Mucosa of rectum (tissue), 2 donors: ENCODE measurements around the gene TMPRSS12.
"Not testable (repeated sequence)": the region's sequence is repeated elsewhere in the genome, so short reads cannot be mapped to it uniquely, and the experiment has no call there.

Experiments used
- H3K27ac ChIP-seq, 2 donors: one replicate each; pipeline ENCODE4 v1.7.0; 2013; ENCODE audit warnings: inconsistent platforms in 2 of 2, low read depth in 2 of 2, low read length in 2 of 2
- H3K27me3 ChIP-seq, 2 donors: one replicate each; pipeline ENCODE4 v1.7.0; 2013; ENCODE audit warnings: low read length in 2 of 2; ENCODE audit not compliant: control insufficient read depth in 2 of 2, insufficient read depth in 2 of 2
- H3K36me3 ChIP-seq, 2 donors: one replicate each; pipeline ENCODE4 v1.7.0; 2013; ENCODE audit warnings: low read length in 2 of 2; ENCODE audit not compliant: control insufficient read depth in 2 of 2, insufficient read depth in 2 of 2
- H3K4me1 ChIP-seq, 2 donors: one replicate each; pipeline ENCODE4 v1.7.0; 2013; ENCODE audit warnings: low read length in 2 of 2, mild to moderate bottlenecking in 1 of 2; ENCODE audit not compliant: control insufficient read depth in 2 of 2, insufficient read depth in 2 of 2
- H3K4me3 ChIP-seq, 2 donors: one replicate each; pipeline ENCODE4 v1.7.0; 2013; ENCODE audit warnings: low read length in 2 of 2
- H3K9ac ChIP-seq, 2 donors: one replicate each; pipeline ENCODE4 v1.7.0; 2013; ENCODE audit warnings: low read length in 2 of 2, low read depth in 1 of 2, mild to moderate bottlenecking in 1 of 2
- H3K9me3 ChIP-seq, 2 donors: one replicate each; pipeline ENCODE4 v1.7.0; 2013; ENCODE audit warnings: low read length in 2 of 2; ENCODE audit not compliant: control insufficient read depth in 2 of 2
- donor health status: healthy.
- donor health status: Normal muscosa, but diverticular disease.

Gene TMPRSS12

GRCh38 chr12:50912361-50912760 lies 69.6 kb downstream of the TMPRSS12 start:
- H3K27ac ChIP-seq, H3K27me3 ChIP-seq, H3K36me3 ChIP-seq, H3K9me3 ChIP-seq, H3K9ac ChIP-seq, H3K4me3 ChIP-seq, H3K4me1 ChIP-seq: not testable (repeated sequence)

GRCh38 chr12:50913224-50913623 lies 70.5 kb downstream of the TMPRSS12 start:
- Histone ChIP-seq H3K27ac (no peak overlapping the region), H3K36me3 (no peaks in the 10 kb centered on the region), H3K4me1 (no peaks in the 10 kb centered on the region), H3K9ac (no peak overlapping the region), H3K9me3 (peaks cover 0 to 10% of the 10 kb centered on the region in 2 donors), H3K27me3 (no peaks in the 10 kb centered on the region), H3K4me3 (no peak overlapping the region)

- no peaks in the 10 kb centered on the region for H3K27me3 ChIP-seq
- no peak overlapping the region for H3K27ac ChIP-seq
- H3K36me3 ChIP-seq, result no peaks in the 10 kb centered on the region
- H3K4me1 ChIP-seq, result no peaks in the 10 kb centered on the region
- peaks cover 0 to 10% of the 10 kb centered on the region in 2 donors for H3K9me3 ChIP-seq
- H3K4me3 ChIP-seq, result no peak overlapping the region
- H3K9ac ChIP-seq, result no peak overlapping the region
Observed at GRCh38 chr12:50914872-50915484, 72.3 kb downstream of the TMPRSS12 start.

DNA sequence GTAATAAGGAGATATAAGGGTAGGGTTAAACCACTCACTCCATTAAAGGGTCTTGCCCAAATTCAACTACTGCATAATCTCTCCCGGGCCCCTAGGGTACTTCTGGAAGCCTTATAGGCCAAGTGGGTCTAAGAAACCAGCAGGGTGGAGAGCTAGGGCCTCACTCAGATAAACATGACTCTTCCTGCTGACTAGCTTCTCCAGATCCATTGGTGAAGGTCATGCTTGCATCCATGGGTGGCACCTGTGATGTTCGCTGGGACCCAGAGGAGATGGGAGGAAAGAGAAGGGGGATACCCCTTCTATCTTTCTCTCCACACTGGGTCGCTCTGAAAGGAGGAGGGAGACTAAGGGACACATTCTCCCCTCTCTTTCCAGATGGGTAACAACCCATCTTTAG lies 73.6 kb downstream of the TMPRSS12 start:
- Histone ChIP-seq H3K27ac (no peak overlapping the region), H3K36me3 (no peaks in the 10 kb centered on the region), H3K4me3 (no peak overlapping the region), H3K4me1 (no peaks in the 10 kb centered on the region), H3K9me3 (peaks cover 0 to 7% of the 10 kb centered on the region in 2 donors), H3K27me3 (no peaks in the 10 kb centered on the region), H3K9ac (no peak overlapping the region)

DNA sequence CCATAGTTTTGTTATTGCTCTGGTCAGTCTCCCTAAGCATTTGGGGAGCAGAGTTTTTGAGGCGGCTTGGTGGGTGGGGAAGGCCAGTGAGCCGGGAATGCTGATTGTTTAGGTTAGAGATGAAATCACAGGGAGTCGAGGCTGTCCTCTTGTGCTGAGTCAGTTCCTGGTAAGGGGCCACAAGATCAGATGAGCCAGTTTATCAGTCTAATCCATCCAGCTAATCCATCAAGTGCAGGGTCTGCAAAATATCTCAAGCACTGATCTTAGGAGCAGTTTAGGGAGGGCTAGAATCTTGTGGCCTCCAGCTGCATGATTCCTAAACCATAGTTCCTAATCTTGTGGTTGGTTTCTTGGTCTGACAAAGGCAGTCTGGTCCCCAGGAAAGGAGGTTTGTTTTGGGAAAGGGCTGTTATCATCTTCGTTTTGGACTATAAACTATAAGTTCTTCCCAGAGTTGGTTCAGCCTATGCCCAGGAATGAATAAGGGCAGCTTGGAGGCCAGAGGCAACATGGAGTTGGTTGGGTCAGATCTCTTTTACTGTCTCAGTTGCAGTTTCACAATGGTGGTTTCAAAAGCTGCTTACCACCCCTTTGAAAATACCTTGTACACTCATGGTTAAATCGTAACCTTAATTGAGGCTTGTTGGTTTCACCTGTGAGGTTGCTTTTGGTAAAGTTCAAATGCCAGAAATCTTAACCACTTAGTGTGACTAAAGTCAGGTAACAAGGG lies 76.0 kb downstream of the TMPRSS12 start:
- Histone ChIP-seq H3K9ac (no peak overlapping the region), H3K36me3 (no peaks in the 10 kb centered on the region), H3K9me3 (peaks cover 0 to 4% of the 10 kb centered on the region in 2 donors), H3K27me3 (no peaks in the 10 kb centered on the region), H3K27ac (no peak overlapping the region), H3K4me1 (peaks cover 1 to 6% of the 10 kb centered on the region in 2 donors), H3K4me3 (no peak overlapping the region)

DNA sequence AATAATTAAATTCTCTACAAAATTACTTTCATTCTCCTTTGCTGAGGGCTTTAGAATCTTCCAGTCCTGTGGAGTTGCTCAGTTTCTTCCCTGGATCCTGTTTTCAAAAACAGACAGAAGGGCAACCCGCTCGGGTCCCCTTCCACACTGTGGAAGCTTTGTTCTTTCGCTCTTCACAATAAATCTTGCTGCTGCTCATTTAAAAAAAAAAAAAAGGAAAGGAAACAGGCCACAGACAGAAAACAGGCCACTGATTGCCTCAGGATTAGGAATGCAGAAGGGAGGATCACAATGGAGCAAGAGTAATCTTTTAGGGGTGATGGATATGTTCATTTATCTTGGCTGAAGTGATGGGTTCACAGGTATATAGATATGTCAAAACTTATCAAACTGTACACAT lies 80.1 kb downstream of the TMPRSS12 start:
- H3K27ac ChIP-seq, result peak overlapping the region; percentile 52 to 86
- no peaks in the 10 kb centered on the region for H3K27me3 ChIP-seq

DNA sequence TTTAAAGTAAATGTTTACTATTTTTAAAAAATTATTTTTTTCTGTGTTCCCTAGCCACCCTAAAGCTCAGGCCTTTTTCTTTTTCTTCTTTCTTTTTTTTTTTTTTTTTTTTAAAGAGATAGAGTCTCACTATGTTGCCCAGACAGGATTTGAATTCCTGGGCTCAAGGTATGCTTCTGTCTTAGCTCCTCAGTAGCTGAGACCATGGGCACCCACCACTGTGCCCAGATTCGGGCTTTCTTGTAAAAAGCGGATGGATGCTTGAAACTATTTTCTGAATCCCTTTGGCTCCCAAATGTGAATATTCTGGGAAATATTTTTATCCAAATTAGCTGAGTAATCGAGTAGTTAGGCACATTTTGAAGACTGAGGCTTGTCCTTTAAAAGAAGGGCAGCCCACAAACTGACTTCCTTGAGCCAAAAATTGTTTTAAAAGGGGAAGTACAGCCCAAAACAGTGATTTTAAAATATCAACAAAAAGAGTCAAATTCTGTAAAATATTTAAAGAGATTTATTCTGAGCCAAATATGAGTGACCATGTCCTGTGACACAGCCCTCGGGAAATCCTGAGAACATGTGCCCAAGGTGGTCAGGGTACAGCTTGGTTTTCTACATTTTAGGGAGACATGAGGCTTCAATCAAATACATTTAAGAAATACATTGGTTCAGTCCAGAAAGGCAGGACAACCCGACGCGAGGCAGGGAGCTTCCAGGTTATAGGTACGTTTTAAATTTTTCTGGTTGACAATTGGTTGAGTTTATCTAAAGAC lies 80.8 kb downstream of the TMPRSS12 start:
- H3K27me3 ChIP-seq, result no peaks in the 10 kb centered on the region
- H3K36me3 ChIP-seq, result no peaks in the 10 kb centered on the region
- H3K9me3 ChIP-seq, result no peaks in the 10 kb centered on the region
- peak overlapping the region; percentile 23 to 65 for H3K9ac ChIP-seq
- H3K4me3 ChIP-seq, result peak overlapping the region; percentile 91 to 97
- H3K4me1 ChIP-seq, result peaks cover 9 to 19% of the 10 kb centered on the region in 2 donors
- peak overlapping the region; percentile 82 to 86 for H3K27ac ChIP-seq

More for the DNA sequence above, 80.1 kb downstream of the TMPRSS12 start:
- Histone ChIP-seq H3K36me3 (no peaks in the 10 kb centered on the region), H3K4me3 (peak overlapping the region in 1 of 2 donors; percentile 13), H3K9ac (peak overlapping the region in 1 of 2 donors; percentile 23), H3K4me1 (peaks cover 9 to 16% of the 10 kb centered on the region in 2 donors), H3K9me3 (no peaks in the 10 kb centered on the region)

- Histone ChIP-seq H3K27ac (peak overlapping the region; percentile 82 to 86), H3K4me1 (peaks cover 9 to 19% of the 10 kb centered on the region in 2 donors), H3K9ac (peak overlapping the region; percentile 35 to 49), H3K27me3 (no peaks in the 10 kb centered on the region), H3K9me3 (no peaks in the 10 kb centered on the region), H3K4me3 (peak overlapping the region; percentile 91 to 97), H3K36me3 (no peaks in the 10 kb centered on the region)
Observed at GRCh38 chr12:50924131-50924438, 81.4 kb downstream of the TMPRSS12 start.

- H3K4me3 ChIP-seq, result peak overlapping the region; percentile 91 to 97
- H3K36me3 ChIP-seq, result no peaks in the 10 kb centered on the region
- H3K9ac ChIP-seq, result peak overlapping the region; percentile 79
- H3K27ac ChIP-seq, result peak overlapping the region; percentile 86 to 90
- H3K27me3 ChIP-seq, result no peaks in the 10 kb centered on the region
- no peaks in the 10 kb centered on the region for H3K9me3 ChIP-seq
- H3K4me1 ChIP-seq, result peaks cover 9 to 19% of the 10 kb centered on the region in 2 donors
Observed at GRCh38 chr12:50924439-50925341, 82.0 kb downstream of the TMPRSS12 start.
